ENCODE data around the gene CREM. TPM values are rescaled to one million over a fixed set of nuclear protein-coding genes. Genes with fewer than 3 reads are reported as not detected.

The CREM gene
- total and polyA plus RNA-seq, 2 of the 4 experiments (the other 2 are of a cell fraction), result 33.2 to 40.5 TPM

DNA sequence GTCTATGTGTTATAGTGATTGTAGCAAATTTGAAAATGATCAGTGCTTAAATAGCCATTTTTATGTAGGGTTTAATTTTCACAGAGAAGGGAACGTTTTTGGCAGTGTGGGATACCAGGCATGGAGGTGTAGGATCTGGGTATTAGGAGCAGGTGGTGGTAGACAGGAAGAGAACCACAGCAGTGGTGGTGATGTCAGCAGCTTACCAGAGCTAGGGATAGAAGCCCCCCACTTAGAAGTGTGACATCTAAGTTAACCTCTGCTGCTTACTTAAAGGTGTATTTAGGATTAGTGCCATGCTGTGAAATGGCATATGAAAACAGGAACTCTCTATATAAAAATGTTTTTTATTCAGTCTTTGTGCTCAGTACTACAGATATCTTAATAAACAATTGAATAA is 73.8 kb downstream of the CREM start:
- no peaks in the 10 kb centered on the region; the same call in 1 of the 2 replicates for H3K36me3 ChIP-seq (ENCODE audit: control insufficient read depth, insufficient read depth, low read length)
- H3K4me2 ChIP-seq (ENCODE audit: low read depth, low read length), result no peak overlapping the region
- dilution Hi-C loops (cut with HindIII; ENCODE audit: low sequenced_read_pairs, unreplicated experiment), result no loop called here
- POLR2A ChIA-PET (ENCODE audit: unreplicated experiment), result no interaction called here
- no peak for ATAC-seq (ENCODE audit: low read depth)
- H4K8ac ChIP-seq (ENCODE audit: low read depth in 2 of 2, low read length in 2 of 2), result no peak overlapping the region
- H3K4ac ChIP-seq (ENCODE audit: low read depth, low read length), result no peak overlapping the region
- no peak overlapping the region for H2BK20ac ChIP-seq (ENCODE audit: low read depth, low read length)
- H3K27ac ChIP-seq (ENCODE audit: insufficient read depth, low read length), result no peak overlapping the region
- H2BK120ac ChIP-seq (ENCODE audit: low read depth, low read length), result no peak overlapping the region
- peaks cover 3% of the 10 kb centered on the region; the same call in 1 of the 2 replicates for H3K9me1 ChIP-seq (ENCODE audit: insufficient read depth, low read length)
- no peak overlapping the region for H2AK9ac ChIP-seq (replicated peaks; ENCODE audit: low read depth, low read length, poor library complexity)
- no peak for TF ChIP-seq MAZ (IDR thresholded peaks at IDR 0.05; ENCODE audit: borderline replicate concordance, low read depth, low read length)
- no peak for TF ChIP-seq CHD1 (IDR thresholded peaks at IDR 0.05; ENCODE audit: low read depth, low read length)
- TF ChIP-seq RCOR1 (IDR thresholded peaks at IDR 0.05; ENCODE audit: insufficient replicate concordance, low read length), result no peak
- TF ChIP-seq RAD21 (IDR thresholded peaks at IDR 0.05; ENCODE audit: low read length), result no peak
- TF ChIP-seq FOS (IDR thresholded peaks at IDR 0.05; ENCODE audit: low read depth, low read length), result no peak
- TF ChIP-seq SMC3 (IDR thresholded peaks at IDR 0.05; ENCODE audit: low read depth, low read length), result no peak
- TF ChIP-seq MXI1 (IDR thresholded peaks at IDR 0.05; ENCODE audit: borderline replicate concordance, low read depth, low read length), result no peak
- TF ChIP-seq POLR2A (IDR thresholded peaks at IDR 0.05; ENCODE audit: low read depth, low read length), result no peak
- in situ Hi-C loops (cut with MboI; ENCODE audit: low sequenced_read_pairs), result no loop called here
- 100% methylated on average over 1 of the region's 1 CpG; no CpG with 5 or more reads in 1 of the 2 experiments for WGBS, 2 experiments (ENCODE audit: extremely low coverage in 2 of 2, insufficient read length in 1 of 2)
- no peak overlapping the region for H2BK15ac ChIP-seq (ENCODE audit: low read depth, low read length)
- peaks cover 7 to 26% of the 10 kb centered on the region in 2 experiments; a peak in 3 of 4 replicates for H3K79me1 ChIP-seq (ENCODE audit: low read depth in 1 of 2, low read length in 2 of 2)
- CTCF ChIA-PET, result no interaction called here
- H2AK5ac ChIP-seq (ENCODE audit: low read depth, low read length), result no peak overlapping the region
- no peak overlapping the region for H3K23ac ChIP-seq (ENCODE audit: low read depth, low read length)
- intact Hi-C loops (cut with micrococcal nuclease), result no loop called here
- no peak overlapping the region for H3K4me3 ChIP-seq (ENCODE audit: insufficient read depth, low read depth, low read length)
- H3K9ac ChIP-seq (ENCODE audit: low read depth, low read length), result no peak overlapping the region
- BruUV-seq (replicated peaks), result no TSS peak
- DNase-seq, result no peak
- no peak overlapping the region for H3K56ac ChIP-seq (ENCODE audit: extremely low read depth, insufficient read depth, low read length)
- H3K18ac ChIP-seq (ENCODE audit: low read depth, low read length), result no peak overlapping the region
- no peak overlapping the region for H4K91ac ChIP-seq (ENCODE audit: insufficient read depth, low read depth, low read length)
- no peaks in the 10 kb centered on the region for H3K4me1 ChIP-seq (ENCODE audit: control insufficient read depth, insufficient read depth, low read length)
- H3K14ac ChIP-seq (replicated peaks; ENCODE audit: low read depth, low read length), result no peak overlapping the region
- H4K20me1 ChIP-seq (ENCODE audit: insufficient read depth, low read length), result peaks cover 3% of the 10 kb centered on the region
- no peaks in the 10 kb centered on the region for H3K9me3 ChIP-seq (ENCODE audit: control insufficient read depth, insufficient read depth, low read length)
- no peaks in the 10 kb centered on the region for H3K27me3 ChIP-seq (ENCODE audit: control insufficient read depth, insufficient read depth, low read length)
- no peak overlapping the region for H2BK5ac ChIP-seq (ENCODE audit: low read depth, low read length, poor library complexity, severe bottlenecking)
- H2AFZ ChIP-seq (replicated peaks; ENCODE audit: low read length, poor library complexity), result no peak overlapping the region
- H4K5ac ChIP-seq (ENCODE audit: low read depth, low read length), result no peak overlapping the region

Data from IMR-90 (cell line).